Kidney epithelial cell (primary cell): ENCODE measurements around the gene PANX2. TPM values are rescaled to one million over a fixed set of nuclear protein-coding genes. Genes with fewer than 3 reads are reported as not detected.

Source experiments
- DNase-seq: peaks from one replicate; pipeline ENCODE4 v3.0.0-alpha.2; 2010; ENCODE audit warnings: low read depth
- H3K27me3 ChIP-seq: 2 replicates; pipeline ENCODE4 v1.6.0; 2011; ENCODE audit warnings: low read length; ENCODE audit not compliant: control insufficient read depth, insufficient read depth
- H3K36me3 ChIP-seq: 2 replicates; pipeline ENCODE4 v1.5.1; 2011; ENCODE audit warnings: low read length; ENCODE audit not compliant: control insufficient read depth, insufficient read depth
- H3K4me3 ChIP-seq: 2 replicates; pipeline ENCODE4 v1.5.1; 2011; ENCODE audit warnings: low read depth, mild to moderate bottlenecking, control low read depth, low read length
- CTCF ChIP-seq: IDR thresholded peaks from 2 replicates; pipeline ENCODE4 v1.5.1; 2011; ENCODE audit warnings: mild to moderate bottlenecking, moderate library complexity, low read length, control low read depth, inconsistent platforms; ENCODE audit not compliant: insufficient read depth, poor library complexity, severe bottlenecking
- total RNA-seq: library from RNA; depleted of rRNA; stranded (reverse); fragments of >200 nt; gene quantifications from 2 replicates; pipeline ENCODE4 v1.2.3, GENCODE V29; 2015

The PANX2 gene
- total RNA-seq, 1 donor from 2014 or later = 0.33 TPM

GRCh38 chr22:50215297-50216054, 44.9 kb downstream of the PANX2 start:
- no peak for TF ChIP-seq CTCF
- Histone ChIP-seq H3K27me3 (no peaks in the 10 kb centered on the region), H3K4me3 (no peak overlapping the region), H3K36me3 (peaks cover 11% of the 10 kb centered on the region)
- no peak for DNase-seq

GRCh38 chr22:50216055-50216683, 45.6 kb downstream of the PANX2 start:
- no peaks in the 10 kb centered on the region for H3K27me3 ChIP-seq
- peaks cover 8% of the 10 kb centered on the region for H3K36me3 ChIP-seq
- TF ChIP-seq CTCF = no peak
- no peak overlapping the region for H3K4me3 ChIP-seq
- no peak for DNase-seq

- H3K4me3 ChIP-seq = no peak overlapping the region
- peaks cover 8% of the 10 kb centered on the region for H3K36me3 ChIP-seq
- TF ChIP-seq CTCF = no peak
- no peaks in the 10 kb centered on the region for H3K27me3 ChIP-seq
- no peak for DNase-seq
Observed at GRCh38 chr22:50216684-50217520, 46.4 kb downstream of the PANX2 start.

GRCh38 chr22:50217543-50218152, 47.1 kb downstream of the PANX2 start:
- no peak overlapping the region for H3K4me3 ChIP-seq
- TF ChIP-seq CTCF = no peak
- H3K36me3 ChIP-seq = peaks cover 8% of the 10 kb centered on the region
- no peak for DNase-seq
- H3K27me3 ChIP-seq = no peaks in the 10 kb centered on the region

- H3K4me3 ChIP-seq = no peak overlapping the region
- peaks cover 6% of the 10 kb centered on the region for H3K36me3 ChIP-seq
- no peaks in the 10 kb centered on the region for H3K27me3 ChIP-seq
- no peak for DNase-seq
- TF ChIP-seq CTCF = no peak
Observed at GRCh38 chr22:50218153-50218995, 47.8 kb downstream of the PANX2 start.
